Nephron (organoid): ENCODE data around the gene VSIG10.

Source experiments
- H3K27ac Mint-ChIP-seq, 3 experiments: 2 replicates each; pipeline ENCODE4 v1.8.0; 2020; ENCODE audit warnings: mixed read lengths in 3 of 3, mild to moderate bottlenecking in 2 of 3, moderate library complexity in 1 of 3
- H3K27me3 Mint-ChIP-seq: 2 replicates; pipeline ENCODE4 v1.8.0; 2021; ENCODE audit warnings: low read depth, mild to moderate bottlenecking, moderate library complexity, mixed read lengths
- H3K36me3 Mint-ChIP-seq: 2 replicates; pipeline ENCODE4 v1.8.0; 2020; ENCODE audit warnings: low read depth, mixed read lengths
- H3K4me1 Mint-ChIP-seq: 2 replicates; pipeline ENCODE4 v1.8.0; 2020; ENCODE audit warnings: mixed read lengths
- H3K4me3 Mint-ChIP-seq, 3 experiments: 2 replicates each; pipeline ENCODE4 v1.8.0; 2020; ENCODE audit warnings: mild to moderate bottlenecking in 3 of 3, mixed read lengths in 3 of 3, moderate library complexity in 2 of 3
- H3K9me3 Mint-ChIP-seq: 2 replicates; pipeline ENCODE4 v1.8.0; 2020; ENCODE audit warnings: mixed read lengths
- TF ChIP-seq, protein P1 (sequence below), 3 experiments: fragments of 200-600 bp; sonication (generic); IDR thresholded peaks; one replicate each; pipeline ENCODE4 v1.5.0; 2021; ENCODE audit warnings: antibody characterized with exemption in 3 of 3; ENCODE audit not compliant: unreplicated experiment in 3 of 3

VSIG10 gene

DNA sequence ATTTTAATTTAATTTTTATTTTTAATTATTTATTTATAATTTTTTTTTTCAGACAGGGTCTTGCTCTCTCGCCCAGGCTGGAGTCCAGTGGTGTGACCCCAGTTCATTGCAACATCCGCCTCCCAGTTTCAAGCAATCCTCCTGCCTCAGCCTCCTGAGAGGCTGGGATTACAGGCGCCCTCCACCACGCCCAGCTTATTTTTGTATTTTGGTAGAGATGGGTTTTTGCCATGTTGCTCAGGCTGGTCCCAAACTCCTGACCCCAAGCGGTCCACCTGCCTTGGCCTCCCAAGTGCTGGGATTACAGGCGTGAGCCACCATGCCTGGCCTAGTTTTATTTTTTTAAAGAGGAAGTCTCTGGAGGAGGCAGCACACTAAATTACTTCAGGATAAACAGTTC is 18.5 kb upstream of the VSIG10 start:
- Mint-ChIP-seq H3K4me1 (no peaks in the 10 kb centered on the region), H3K4me3 (no peak overlapping the region), H3K27ac (no peak overlapping the region), H3K9me3 (peaks cover 2% of the 10 kb centered on the region), H3K27me3 (no peaks in the 10 kb centered on the region), H3K36me3 (peaks cover 3% of the 10 kb centered on the region)
- TF ChIP-seq, protein P1, sequence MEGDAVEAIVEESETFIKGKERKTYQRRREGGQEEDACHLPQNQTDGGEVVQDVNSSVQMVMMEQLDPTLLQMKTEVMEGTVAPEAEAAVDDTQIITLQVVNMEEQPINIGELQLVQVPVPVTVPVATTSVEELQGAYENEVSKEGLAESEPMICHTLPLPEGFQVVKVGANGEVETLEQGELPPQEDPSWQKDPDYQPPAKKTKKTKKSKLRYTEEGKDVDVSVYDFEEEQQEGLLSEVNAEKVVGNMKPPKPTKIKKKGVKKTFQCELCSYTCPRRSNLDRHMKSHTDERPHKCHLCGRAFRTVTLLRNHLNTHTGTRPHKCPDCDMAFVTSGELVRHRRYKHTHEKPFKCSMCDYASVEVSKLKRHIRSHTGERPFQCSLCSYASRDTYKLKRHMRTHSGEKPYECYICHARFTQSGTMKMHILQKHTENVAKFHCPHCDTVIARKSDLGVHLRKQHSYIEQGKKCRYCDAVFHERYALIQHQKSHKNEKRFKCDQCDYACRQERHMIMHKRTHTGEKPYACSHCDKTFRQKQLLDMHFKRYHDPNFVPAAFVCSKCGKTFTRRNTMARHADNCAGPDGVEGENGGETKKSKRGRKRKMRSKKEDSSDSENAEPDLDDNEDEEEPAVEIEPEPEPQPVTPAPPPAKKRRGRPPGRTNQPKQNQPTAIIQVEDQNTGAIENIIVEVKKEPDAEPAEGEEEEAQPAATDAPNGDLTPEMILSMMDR (IDR thresholded peaks at IDR 0.05; ENCODE audit: unreplicated experiment in 3 of 3), result no peak

- H3K36me3 Mint-ChIP-seq, result peaks cover 7% of the 10 kb centered on the region
- H3K27ac Mint-ChIP-seq, result peak overlapping the region in 2 of 3 experiments; percentile 68 to 83
- no peak overlapping the region for H3K4me3 Mint-ChIP-seq
- no peaks in the 10 kb centered on the region for H3K27me3 Mint-ChIP-seq
- TF ChIP-seq, protein P1 (IDR thresholded peaks at IDR 0.05; ENCODE audit: unreplicated experiment in 3 of 3), result peak; percentile 55 to 73 (median 61)
- H3K9me3 Mint-ChIP-seq, result no peaks in the 10 kb centered on the region
- H3K4me1 Mint-ChIP-seq, result no peaks in the 10 kb centered on the region
These were observed 17.0 kb upstream of the VSIG10 start for GRCh38 chr12:118120579-118121363.

- Mint-ChIP-seq H3K27ac (no peak overlapping the region), H3K36me3 (peaks cover 16% of the 10 kb centered on the region), H3K9me3 (peaks cover 6% of the 10 kb centered on the region), H3K27me3 (no peaks in the 10 kb centered on the region), H3K4me3 (no peak overlapping the region), H3K4me1 (no peaks in the 10 kb centered on the region)
- TF ChIP-seq, protein P1 (IDR thresholded peaks at IDR 0.05; ENCODE audit: unreplicated experiment in 3 of 3), result no peak
These were observed 15.7 kb upstream of the VSIG10 start for GRCh38 chr12:118119449-118119879.

- Mint-ChIP-seq H3K36me3 (no peaks in the 10 kb centered on the region), H3K4me1 (peaks cover 3% of the 10 kb centered on the region), H3K4me3 (no peak overlapping the region), H3K27ac (no peak overlapping the region), H3K9me3 (no peaks in the 10 kb centered on the region), H3K27me3 (peaks cover 4% of the 10 kb centered on the region)
- TF ChIP-seq, protein P1 (IDR thresholded peaks at IDR 0.05; ENCODE audit: unreplicated experiment in 3 of 3), result no peak
These were observed 5.3 kb upstream of the VSIG10 start for GRCh38 chr12:118109088-118109487.

DNA sequence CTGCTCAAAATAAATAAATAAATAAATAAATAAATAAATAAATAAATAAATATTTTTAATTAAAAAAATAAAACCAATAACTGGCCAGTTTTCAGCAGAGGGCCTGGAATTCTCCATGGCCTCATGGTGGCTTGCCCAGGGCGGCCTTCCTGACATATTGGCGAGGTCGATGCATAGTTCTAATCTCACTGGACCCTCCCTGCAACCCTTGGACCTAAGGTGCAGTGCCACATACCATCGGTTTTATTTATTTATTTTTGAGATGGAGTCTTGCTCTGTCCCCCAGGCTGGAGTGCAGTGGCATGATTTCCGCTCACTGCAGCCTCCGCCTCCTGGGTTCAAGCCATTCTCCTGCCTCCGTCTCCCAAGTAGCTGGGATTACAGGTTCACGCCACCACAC is 3.9 kb upstream of the VSIG10 start:
- Mint-ChIP-seq H3K4me1 (peaks cover 8% of the 10 kb centered on the region), H3K9me3 (no peaks in the 10 kb centered on the region), H3K36me3 (no peaks in the 10 kb centered on the region), H3K27ac (no peak overlapping the region), H3K4me3 (no peak overlapping the region), H3K27me3 (peaks cover 9% of the 10 kb centered on the region)
- TF ChIP-seq, protein P1 (IDR thresholded peaks at IDR 0.05; ENCODE audit: unreplicated experiment in 3 of 3), result no peak

GRCh38 chr12:118107011-118107410 is 3.2 kb upstream of the VSIG10 start:
- Mint-ChIP-seq H3K36me3 (no peaks in the 10 kb centered on the region), H3K4me3 (peak overlapping the region in 2 of 3 experiments; percentile 13 to 28), H3K27me3 (peaks cover 15% of the 10 kb centered on the region), H3K4me1 (peaks cover 8% of the 10 kb centered on the region), H3K27ac (no peak overlapping the region), H3K9me3 (no peaks in the 10 kb centered on the region)
- TF ChIP-seq, protein P1 (IDR thresholded peaks at IDR 0.05; ENCODE audit: unreplicated experiment in 3 of 3), result no peak
